ENCODE data around the gene ITGA4.

DNA sequence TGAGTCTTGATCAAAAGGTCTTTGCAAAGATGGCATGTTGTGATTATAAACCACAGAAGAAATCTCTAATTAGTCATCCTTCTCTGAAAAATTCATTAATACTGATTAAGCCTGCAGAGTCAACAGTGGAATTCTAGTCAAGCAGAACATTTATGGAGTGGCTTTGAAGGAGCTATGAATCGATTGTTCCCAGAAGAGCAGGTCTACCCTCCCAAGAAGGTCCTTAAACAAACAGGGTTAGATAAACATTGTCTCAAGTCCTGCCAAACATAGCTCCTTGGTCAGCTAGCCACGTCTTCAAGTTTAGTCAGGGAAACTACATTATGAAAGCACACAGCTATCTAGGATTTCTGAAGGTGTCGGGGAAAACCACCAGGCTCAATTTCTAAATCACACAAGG, 88.9 kb downstream of the ITGA4 start:
- no peak for TF ChIP-seq CTCF (IDR thresholded peaks at IDR 0.05; ENCODE audit: insufficient read depth, low read depth, low read length)
- TF ChIP-seq EZH2 (IDR thresholded peaks at IDR 0.05; ENCODE audit: insufficient read depth, low read length) = no peak
